ENCODE data around the gene CMKLR1.

GRCh38 chr12:108270849-108271143 lies 68.3 kb downstream of the CMKLR1 start:
- no peak for TF ChIP-seq CTCF (IDR thresholded peaks at IDR 0.05)
- no peak for TF ChIP-seq POLR2A (IDR thresholded peaks at IDR 0.05)

All from lower leg skin (tissue), 3 donors.